Heart left ventricle (tissue), 13 donors: ENCODE measurements around the gene TNFRSF13B.

ENCODE experiments used
- POLR2A ChIP-seq, 2 donors: fragments of 450-650 bp; IDR thresholded peaks; one replicate each; pipeline ENCODE4 v1.6.1; 2017; ENCODE audit warnings: antibody characterized with exemption in 2 of 2, mild to moderate bottlenecking in 2 of 2, moderate library complexity in 2 of 2
- TF ChIP-seq, protein P1 (sequence below), 12 donors: fragments of 200-600 bp; sonication (generic) in 4 of 12; IDR thresholded peaks; one replicate each; pipeline versions ENCODE4 v1.5.0 to v1.8.0; 2018 to 2022; ENCODE audit warnings: antibody characterized with exemption in 12 of 12, mild to moderate bottlenecking in 5 of 12
- donor health status: ischemic (EF 13 %, LVEDD 7.1; RV severe dilation, severe dysfunction).
- donor health status: DM: no; HTN: yes; CAD: no.
- donor health status: DM: no; HTN: no; CAD: no.
- donor health status: ischemic (EF 25% LVEDD 6.9; RV normal size, moderate dysfunction).
- donor health status: ischemic (EF 25% LVEDD 5.7; RV mildly dilated, moderate dysfunction).
- donor health status: ischemic (EF 35%, LVEDD 5.7; RV mildly dilated, moderate dysfunction).
- donor health status: nonischemic (EF 11% LVEDD 7.7; RV severe dilation, severe dysfunction).
- donor health status: DM: yes; HTN: yes; CAD: no.
- donor health status: PGD.
- donor health status: ischemic (EF 29% LVEDD 5.4; RV normal size, mild dysfunction).
- donor health status: nonischemic (EF 23%, LVEDD 6.1; RV moderate dilation, normal function).

GRCh38 chr17:16938031-16938430 is 33.9 kb downstream of the TNFRSF13B start:
- TF ChIP-seq, protein P1, sequence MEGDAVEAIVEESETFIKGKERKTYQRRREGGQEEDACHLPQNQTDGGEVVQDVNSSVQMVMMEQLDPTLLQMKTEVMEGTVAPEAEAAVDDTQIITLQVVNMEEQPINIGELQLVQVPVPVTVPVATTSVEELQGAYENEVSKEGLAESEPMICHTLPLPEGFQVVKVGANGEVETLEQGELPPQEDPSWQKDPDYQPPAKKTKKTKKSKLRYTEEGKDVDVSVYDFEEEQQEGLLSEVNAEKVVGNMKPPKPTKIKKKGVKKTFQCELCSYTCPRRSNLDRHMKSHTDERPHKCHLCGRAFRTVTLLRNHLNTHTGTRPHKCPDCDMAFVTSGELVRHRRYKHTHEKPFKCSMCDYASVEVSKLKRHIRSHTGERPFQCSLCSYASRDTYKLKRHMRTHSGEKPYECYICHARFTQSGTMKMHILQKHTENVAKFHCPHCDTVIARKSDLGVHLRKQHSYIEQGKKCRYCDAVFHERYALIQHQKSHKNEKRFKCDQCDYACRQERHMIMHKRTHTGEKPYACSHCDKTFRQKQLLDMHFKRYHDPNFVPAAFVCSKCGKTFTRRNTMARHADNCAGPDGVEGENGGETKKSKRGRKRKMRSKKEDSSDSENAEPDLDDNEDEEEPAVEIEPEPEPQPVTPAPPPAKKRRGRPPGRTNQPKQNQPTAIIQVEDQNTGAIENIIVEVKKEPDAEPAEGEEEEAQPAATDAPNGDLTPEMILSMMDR (IDR thresholded peaks at IDR 0.05), result no peak
- TF ChIP-seq POLR2A (IDR thresholded peaks at IDR 0.05), result no peak
